HG03521 (cell line): Measurements from ENCODE around the gene KDM4C.
"Not testable (repeated sequence)": the region's sequence is repeated elsewhere in the genome, so short reads cannot be mapped to it uniquely, and the experiment has no call there.

Experiments
- ATAC-seq: cut with Tn5 transposase; IDR thresholded peaks from one replicate; pipeline ENCODE4 v1.9.1; 2021; ENCODE audit warnings: mild to moderate bottlenecking, moderate library complexity; ENCODE audit not compliant: unreplicated experiment

KDM4C gene

DNA sequence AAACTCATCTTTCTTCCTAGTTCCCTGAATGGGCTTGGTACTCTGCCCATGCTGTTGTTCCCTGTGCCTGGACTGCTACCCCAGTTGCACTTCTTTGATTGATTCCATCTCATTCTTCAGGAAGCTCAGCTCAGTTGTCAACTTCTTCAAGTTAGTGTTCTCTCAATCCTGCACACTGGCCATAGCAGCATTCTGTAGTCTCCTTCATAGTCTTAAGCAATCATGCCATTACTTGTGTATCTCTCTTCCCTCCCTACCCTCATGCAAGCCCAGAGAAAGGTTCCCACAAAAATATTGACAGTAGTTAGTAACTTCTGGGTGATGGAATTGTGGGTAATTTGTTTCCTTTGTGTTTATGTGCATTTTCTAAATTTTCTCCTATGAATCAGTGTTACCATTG is 5.5 kb downstream of the KDM4C start:
- no peak for ATAC-seq

DNA sequence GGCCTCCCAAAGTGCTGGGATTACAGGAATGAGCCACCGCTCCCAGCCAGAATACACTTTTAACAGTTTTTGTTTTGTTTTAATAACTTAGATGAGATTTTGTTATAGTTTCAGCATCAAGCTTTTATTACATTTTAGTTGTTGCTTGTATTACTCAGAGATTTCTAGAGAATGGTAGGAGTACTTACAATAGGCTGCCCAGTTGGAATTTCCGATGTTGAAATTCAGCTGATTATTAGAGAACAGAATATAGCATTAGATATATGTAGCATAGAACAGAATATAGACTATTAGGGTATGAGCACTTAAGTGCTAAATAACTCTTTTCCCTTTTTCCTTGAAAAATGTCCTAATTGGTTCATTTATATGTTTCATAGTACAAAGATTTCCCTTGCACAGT is 6.2 kb downstream of the KDM4C start:
- no peak for ATAC-seq

DNA sequence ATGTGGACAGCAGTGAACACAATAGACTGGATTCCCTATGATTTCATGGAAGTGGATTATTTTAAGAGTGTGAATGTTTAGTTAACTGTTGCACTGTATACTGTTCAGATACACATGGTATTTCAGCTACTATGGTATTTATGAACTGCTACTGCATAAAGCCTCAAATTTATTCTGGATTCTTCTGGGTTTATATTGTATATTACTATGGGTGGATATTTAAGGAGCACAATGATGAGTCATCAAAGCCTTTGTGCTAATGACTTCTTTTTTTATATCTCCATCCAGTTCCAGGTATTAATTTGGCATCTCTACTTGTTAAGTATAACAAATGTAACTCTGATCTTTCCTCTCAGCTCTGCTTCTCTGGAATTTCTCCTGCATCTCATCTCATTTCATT is 6.8 kb downstream of the KDM4C start:
- ATAC-seq, result no peak

DNA sequence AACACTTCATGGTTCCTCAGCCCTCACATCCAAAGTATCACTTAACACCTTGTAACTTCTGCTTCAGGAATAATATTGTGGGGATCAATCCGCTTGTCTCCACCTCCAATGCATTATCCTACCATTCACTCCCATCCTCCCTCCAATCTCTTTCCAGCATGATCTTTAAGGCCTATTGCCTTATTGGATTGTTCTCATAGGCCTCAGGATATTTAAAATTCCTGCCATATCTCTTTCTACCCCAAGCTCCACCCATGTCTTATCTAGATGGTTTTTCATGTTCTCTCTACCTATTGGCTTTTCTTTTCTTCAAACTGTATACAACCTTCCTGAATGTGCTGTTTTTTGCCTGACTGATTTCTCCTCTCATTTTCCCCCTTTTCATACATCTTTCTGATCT is 7.2 kb downstream of the KDM4C start:
- ATAC-seq, result no peak

GRCh38 chr9:6765396-6765795 is 7.6 kb downstream of the KDM4C start:
- ATAC-seq, result no peak

DNA sequence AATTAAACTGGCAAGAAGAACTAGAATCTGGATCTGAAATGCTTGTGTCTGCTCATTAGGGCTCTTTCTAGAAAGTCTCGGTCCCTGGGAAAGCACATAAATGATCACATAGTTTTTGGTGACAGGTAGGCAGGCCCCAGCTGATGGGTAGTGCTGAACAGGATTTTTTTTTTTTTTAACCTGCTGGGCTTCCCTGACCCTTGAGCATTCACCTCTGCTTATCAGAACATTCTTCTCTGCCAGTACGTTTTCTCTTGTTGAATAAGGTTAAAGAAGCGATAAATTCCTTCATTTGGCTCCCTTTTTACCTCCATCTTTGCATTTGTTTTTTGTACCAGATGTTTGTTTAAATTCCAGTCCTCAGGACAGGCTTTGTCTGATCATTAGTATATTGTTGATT is 8.8 kb downstream of the KDM4C start:
- ATAC-seq, result no peak

GRCh38 chr9:6768587-6768986 is 10.8 kb downstream of the KDM4C start:
- not testable (repeated sequence) for ATAC-seq

DNA sequence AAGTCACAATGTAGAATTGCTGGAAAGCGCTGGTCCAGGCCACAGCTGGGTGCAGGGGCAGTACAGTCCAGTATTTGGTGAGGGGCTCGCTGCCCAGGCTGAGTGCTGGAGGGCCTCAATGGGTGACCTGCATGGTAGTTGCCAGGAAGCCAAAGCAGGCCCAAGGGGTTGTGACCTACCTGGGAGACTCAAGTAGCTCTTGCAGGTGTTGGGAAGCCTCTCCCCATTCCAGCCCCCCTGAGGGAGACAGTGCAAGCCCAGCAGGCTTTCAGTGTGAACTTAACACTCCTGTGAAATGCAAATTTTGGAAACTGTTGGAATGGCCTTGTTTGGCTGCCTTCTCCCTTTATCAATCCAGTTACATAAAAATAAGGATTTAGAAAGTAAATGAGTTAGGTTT is 13.9 kb downstream of the KDM4C start:
- no peak for ATAC-seq

DNA sequence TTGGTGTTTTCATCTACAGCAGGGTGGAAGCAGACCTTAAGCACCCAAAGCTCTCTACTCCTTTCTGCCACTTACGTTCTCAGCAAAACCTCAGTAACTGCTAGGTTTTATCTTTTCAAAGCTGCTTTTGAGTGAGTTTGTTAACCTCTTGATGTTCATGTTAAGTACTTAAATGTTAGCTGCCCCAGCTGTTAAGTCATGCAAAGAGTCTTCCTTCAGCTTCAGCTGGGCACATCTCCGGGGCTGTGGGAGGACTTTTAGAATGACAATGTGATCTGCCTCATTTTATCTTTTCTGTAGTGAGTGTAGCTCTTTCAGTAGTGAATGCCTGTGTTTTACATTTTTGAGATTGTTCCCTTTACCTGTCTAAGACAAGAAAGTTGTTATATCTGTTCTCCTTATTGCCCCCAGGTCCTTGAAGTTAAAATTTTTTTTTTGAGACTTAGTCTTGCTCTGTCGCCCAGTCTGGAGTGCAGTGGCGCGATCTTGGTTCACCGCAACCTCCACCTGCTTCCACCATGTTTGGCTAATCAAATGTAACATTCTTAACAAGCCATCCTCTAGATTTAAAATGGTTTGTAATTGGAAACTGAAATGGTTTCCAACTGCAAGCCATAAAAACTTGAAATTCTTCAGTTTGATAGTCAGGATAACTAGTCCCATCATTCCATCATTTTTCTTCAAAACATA is 19.6 kb downstream of the KDM4C start:
- no peak for ATAC-seq

DNA sequence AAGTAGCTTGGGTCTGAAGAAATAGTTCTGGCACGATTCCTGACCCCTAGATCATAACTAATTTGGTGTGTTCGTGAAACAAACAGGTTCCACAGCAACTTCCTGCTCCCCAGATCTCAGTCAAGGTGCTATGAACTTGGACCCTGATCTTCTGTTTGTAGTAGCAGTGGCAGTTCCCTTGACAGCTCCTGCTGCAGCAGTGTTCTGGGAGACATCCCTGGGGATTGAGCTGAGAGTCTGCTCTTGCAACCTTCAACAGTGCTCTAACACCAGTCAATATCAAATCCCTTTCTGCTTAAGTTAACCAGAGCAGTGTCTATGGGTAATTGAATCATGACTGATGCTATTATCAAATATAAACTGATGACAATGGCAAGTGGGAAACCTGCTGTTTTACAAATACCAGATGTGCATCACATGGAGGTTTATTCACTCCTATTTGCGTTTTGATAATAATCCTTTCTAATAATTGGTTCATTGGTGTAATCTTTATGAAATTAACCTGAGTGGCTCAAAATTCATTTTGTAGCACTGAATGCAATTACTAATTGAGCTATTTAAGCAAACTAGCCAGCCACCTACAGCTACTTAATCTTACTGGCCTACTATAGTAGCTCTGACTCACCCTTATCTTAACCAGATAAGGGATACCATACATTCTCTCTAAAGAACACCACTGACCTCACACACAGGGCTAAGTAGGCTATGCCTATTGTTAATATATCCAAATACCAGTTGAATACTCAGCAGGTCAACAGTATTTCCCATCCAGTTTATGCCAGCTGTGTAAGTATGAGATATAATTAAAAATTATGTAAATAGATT is 21.9 kb downstream of the KDM4C start:
- ATAC-seq, result no peak

GRCh38 chr9:6780690-6781089 is 22.9 kb downstream of the KDM4C start:
- ATAC-seq, result no peak

- ATAC-seq, result no peak
These were observed 23.7 kb downstream of the KDM4C start for GRCh38 chr9:6781476-6781875.

GRCh38 chr9:6782345-6782744 is 24.6 kb downstream of the KDM4C start:
- ATAC-seq, result no peak

GRCh38 chr9:6782981-6783380 is 25.2 kb downstream of the KDM4C start:
- ATAC-seq, result no peak

- no peak for ATAC-seq
These were observed 26.0 kb downstream of the KDM4C start for GRCh38 chr9:6783753-6784152.

- no peak for ATAC-seq
These were observed 27.9 kb downstream of the KDM4C start for GRCh38 chr9:6785682-6786081.

GRCh38 chr9:6787793-6788161 is 30.0 kb downstream of the KDM4C start:
- no peak for ATAC-seq

DNA sequence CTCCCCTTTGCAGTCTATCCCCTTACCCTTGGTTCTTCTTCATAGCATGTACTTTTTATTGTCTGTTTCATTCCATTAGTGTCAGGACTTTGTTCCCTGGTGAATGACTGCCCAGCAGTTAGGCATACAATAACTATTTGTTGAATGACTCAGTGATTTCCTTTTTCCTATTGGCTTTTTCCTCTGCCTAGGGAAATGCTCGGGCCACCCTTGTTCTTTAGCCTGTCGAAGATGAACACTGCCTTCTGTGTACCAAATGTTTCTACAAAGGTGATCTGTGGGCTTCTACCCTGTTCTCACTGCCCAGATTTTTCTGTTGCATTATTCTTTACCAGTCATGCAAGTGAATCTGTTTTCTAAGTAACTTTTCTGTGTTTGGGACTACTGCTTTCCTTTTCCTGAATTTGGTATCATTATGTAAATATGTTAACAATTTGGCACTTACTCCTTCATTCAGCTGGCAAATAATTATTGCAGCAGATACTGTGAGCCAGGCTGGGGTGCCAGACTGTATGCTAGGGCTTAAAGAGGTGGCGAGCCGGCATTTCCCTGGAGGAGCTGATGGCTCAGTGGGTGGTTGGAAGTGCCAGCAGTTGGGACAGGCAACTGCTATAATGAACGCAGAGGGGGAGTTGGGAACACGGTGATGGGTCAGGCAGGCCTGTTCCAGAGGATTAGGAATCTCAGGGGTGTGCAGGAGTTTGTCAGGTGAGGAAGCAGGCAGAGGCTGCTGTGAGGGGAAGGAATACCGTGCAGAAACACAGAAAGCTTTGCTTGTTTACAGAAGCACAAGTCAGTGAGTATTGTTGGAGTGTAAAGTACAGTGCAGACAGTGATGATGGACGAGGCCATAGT is 30.6 kb downstream of the KDM4C start:
- ATAC-seq, result no peak

DNA sequence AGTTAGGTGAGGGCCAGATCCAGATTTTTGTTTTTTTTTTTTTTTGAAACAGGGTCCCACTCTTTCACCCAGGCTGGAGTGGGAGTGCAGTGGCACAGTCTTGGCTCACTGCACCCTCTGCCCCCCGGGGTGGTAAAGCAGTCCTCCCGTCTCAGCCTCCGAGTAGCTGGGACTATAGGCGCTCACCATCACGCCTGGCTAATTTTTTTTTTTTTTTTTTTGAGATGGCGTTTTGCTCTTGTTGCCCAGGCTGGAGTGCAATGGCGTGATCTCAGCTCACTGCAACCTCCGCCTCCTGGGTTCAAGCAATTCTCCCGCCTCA is 31.2 kb downstream of the KDM4C start:
- ATAC-seq, result not testable (repeated sequence)

GRCh38 chr9:6790866-6791265 is 33.1 kb downstream of the KDM4C start:
- no peak for ATAC-seq

- ATAC-seq, result no peak
These were observed 35.4 kb downstream of the KDM4C start for GRCh38 chr9:6793203-6793602.

DNA sequence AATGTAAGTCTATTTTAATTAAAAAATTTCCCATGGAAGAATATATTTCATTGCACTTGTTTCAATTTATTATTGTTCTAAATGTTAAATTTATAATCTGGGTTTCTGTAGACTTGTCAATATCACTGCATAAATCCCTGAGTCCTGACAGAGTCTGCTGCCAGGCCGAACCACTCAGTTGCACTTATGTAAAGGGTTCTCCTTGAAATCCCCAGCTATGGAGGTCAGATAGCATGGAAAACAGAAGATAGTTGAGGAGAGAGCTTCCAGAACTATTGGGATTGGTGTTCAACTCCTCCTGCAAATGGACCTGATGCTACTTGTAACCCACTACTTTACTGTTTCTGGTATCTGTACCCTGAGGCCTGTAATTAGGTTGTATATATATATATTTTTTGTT is 37.2 kb downstream of the KDM4C start:
- no peak for ATAC-seq
